LHCN-M2 (cell line): ENCODE results near the gene DLX5. TPM values are rescaled to one million over a fixed set of nuclear protein-coding genes. Genes with fewer than 3 reads are reported as not detected.

Experiments
- DNase-seq: peaks from one replicate; pipeline ENCODE4 v3.0.0-alpha.2; 2012; ENCODE audit warnings: low read depth
- total RNA-seq: library from RNA; depleted of rRNA; stranded (reverse); fragments of >200 nt; gene quantifications from 2 replicates; pipeline ENCODE4 v1.2.3, GENCODE V29; 2014; rRNA removed

The DLX5 gene
- total RNA-seq, 1 experiment from 2014 or later, result not detected

DNA sequence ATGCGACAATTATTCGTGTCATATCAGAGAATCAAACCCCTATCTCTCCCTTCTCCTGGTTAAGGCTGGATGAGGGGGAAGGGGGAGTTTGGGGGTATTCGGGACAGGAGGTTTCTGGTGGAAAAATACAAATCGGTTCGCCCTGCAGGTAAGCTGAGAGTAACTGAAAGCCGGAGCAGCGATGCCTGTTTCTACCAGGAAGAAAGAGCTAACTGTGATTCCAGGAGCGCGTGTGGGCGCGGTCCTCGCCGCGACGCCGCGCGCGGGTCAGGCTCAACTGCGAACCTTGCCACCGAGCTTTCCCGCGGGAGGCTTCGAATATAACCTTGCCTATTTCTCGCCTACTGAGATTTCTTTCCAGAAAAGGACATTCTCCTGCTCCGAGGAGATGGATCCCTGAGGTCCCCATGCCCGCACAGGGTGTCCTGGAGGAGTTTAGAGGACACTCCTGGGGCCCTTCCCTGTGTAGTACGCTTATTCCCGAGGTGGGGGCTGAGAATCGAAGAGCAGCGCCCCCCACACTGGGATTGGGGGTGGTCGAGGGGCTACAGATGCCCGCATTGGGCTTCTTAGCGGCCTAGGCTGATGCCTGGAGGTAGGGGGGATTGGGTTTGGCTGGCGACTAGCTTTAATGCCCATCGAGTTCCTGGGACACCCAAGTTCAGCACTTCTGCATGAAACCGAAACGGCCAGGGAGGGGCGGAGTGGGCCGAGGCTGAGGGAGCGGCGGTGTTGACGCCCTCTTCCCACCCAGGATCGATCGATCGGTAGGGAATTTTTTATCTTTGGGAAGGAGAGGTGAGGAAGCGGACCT, 32.2 kb downstream of the DLX5 start:
- no peak for DNase-seq

DNA sequence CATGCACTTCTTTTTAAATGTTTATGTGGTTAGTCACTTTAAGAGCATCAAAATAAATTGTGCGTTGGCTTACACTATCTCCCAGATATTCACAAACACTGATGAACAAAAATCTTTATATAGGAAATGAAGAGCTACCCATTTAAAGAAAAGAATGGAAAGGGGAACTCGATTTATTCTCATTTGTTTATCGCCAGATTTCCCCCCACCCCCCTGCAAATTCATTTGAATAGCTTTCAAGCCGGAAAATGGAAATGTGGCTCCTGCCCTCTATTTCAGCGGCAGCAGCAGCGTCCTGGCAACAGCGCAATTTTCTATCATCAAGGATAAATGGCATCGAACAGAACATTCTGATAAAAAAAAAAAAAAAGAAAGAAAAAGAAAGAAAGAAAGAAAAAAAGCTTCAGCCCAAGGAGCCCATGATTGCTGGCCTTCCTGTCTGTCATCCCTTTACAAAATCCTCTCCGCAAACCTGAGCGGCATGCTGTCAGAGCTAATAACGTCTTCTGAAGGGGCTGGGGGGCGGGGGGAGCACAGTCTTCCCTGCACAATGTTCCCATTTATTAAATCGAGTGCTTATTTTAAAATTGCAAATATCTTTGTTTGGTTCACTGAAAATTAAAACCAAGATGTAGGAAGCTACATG, 33.0 kb downstream of the DLX5 start:
- no peak for DNase-seq

DNA sequence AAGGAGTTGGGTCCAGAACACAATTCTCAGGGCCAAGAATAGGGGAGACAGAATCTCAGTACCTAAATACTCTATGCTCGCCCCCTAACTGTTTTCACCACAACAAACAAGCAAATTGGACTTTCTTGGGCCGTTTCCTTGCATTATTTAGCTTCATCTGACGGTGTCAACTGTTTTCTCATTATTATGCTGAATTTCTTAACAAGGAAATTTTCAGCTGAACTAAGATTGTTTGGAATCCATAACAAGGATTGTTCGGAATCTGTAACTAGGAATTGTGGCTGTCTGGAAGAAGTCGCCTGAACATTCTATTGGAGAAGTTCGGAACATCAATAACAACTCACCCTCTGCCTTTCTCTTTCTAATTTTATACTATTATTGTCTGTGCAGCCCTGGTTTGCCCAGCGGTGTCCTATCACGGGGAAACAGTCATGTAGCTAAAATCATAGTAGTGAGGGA, 34.7 kb downstream of the DLX5 start:
- DNase-seq, result no peak

DNA sequence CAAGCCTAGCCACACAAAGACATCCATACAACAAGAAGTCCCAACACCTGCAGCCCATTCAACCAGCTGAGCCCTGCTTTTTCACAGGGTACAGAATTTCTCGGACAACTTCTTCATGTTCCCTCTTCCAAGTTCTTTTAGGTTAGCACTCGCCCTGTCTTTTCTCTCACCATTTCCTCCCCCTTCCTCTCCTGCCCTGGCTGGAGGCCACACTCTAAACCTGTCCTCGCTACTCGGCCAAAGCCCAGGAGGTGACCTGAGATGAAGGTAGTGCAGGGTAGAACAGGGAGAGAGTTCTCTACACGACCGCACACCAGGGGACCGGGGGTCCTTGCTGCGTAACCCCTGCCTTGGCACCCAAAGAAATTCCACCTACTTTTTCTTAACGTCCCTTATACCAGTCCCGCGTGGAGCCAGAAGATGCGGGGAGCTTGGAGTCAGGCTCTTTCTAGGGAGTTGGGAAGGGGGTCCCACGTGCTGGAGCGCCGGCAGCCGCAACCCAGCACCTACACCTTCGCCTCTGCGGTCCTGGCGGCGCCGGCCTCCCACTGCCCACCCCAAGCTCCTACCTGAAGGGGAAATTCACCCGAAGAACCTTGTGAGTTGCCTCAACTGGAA, 35.3 kb downstream of the DLX5 start:
- no peak for DNase-seq

DNA sequence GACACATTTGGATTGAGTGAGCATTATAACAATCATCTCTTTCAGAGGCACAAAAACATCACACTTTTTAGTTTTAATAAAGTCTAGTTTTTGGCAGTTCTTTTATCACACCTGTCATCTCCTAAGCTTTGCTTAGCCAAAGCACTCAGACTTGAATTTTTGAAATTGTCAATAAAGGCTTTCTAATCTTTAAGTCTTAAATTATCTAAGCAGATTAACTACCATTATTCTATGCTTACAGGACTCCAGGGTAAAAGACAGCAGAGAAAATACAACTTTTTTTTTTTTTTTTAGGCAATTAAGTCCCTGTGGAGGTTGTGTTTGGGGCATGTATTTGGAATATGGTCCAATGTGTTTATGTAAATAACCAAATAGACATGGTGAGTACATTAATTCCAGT, 36.9 kb downstream of the DLX5 start:
- no peak for DNase-seq

DNA sequence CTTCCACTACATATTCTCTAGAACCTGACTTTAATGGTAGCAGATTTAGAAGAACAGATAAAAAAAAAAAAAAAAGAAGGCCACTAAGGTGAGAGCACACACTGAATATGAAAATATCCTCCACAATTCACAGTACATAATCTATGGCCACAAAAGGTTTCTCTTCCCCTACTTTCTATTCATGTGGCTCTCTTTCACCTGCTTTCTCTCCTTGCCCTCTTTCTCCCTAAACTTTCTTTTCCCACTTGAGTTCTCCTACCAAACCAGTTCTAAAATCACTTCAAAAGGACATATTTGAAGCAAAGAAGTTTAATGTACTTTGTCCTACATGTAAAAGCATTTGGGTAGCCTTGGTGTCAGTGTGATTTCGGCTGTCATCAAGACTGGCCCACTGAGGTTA, 37.7 kb downstream of the DLX5 start:
- DNase-seq, result no peak

DNA sequence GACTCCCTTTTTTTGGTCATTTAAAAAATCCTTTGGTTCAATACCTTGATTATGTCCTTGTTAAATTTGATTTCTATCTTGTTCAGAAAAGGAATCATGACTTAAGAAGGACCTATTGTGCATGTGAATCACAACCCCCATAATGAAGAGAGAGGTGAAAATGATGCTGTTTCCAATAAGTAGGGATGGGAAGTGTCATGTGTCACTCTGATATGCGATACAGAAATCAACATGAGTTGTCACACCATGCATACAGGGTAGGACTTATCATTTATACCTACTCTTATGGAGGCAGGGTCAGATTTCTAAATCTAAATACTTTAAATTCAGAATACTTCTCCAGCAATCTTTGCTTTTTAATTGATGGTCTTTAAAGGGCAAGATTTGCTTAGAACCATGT, 38.6 kb downstream of the DLX5 start:
- DNase-seq, result no peak

DNA sequence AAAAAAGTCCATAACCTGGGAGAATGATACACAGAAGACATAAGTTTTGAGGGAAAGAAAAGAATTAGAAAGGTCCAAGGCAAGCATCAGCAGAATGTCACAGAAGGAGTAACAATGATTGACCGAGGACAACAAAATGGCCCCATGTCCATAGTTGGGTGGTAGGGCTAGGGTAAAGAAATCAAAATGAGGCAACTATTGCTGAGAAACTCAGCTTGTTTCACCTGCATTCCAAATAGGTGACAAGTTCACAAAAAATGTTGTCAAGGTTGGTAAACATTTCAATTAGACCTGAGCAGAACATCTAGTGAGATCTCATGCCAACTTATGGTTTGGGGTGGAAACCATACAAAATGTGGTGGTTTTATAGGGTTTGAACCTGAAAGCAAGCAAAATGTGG, 42.0 kb downstream of the DLX5 start:
- no peak for DNase-seq

DNA sequence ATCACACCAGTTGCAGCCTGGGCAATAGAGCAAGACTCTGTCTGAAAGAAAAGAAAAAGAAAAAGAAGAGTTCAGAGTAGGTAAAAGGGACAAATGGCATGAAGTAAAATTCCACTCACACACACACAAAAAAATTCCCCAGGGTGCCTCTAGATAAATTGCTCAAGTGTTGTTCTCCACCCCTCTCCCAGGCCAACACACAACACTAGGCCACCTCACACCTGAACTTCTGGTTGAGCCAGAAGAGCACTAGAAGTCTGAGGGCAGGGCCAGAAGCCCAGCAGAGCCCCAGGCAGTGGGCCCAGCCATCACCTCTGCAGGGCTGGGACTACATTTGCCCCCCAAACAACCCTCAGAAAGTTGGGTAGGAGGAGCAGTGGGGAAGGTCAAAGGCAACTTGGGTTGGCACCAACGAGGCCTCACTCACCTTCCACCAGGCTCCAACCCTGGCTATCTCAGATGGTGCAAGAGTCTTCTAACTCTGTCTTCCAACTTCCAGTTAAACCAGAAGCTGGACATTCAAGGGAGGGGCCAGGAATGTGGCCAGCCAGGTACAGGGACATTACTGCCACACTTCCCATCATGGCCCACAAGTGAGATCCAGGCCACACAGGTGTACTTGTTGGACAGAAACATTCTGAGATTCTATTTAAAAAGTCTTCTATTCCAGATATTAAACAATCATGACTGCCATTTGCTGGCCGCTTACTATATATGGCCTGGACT, 44.9 kb downstream of the DLX5 start:
- no peak for DNase-seq

DNA sequence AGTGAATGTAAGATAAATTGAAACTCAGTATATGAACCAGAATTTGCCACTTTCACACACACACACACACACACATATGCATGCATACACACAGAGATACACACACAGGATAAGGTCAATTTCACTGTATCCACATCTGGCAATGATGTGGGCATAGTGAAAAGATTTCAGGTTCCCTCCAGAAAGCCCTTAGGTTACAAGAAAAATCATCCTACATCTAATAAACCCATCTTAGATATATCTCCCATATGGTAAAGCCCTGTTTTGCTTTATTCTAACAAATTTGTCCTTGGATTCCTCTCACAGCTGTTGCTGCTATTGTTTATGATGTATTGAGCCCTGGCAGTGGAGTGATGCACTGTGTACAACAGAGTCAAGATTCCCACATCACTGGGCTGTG, 47.2 kb downstream of the DLX5 start:
- DNase-seq, result no peak

DNA sequence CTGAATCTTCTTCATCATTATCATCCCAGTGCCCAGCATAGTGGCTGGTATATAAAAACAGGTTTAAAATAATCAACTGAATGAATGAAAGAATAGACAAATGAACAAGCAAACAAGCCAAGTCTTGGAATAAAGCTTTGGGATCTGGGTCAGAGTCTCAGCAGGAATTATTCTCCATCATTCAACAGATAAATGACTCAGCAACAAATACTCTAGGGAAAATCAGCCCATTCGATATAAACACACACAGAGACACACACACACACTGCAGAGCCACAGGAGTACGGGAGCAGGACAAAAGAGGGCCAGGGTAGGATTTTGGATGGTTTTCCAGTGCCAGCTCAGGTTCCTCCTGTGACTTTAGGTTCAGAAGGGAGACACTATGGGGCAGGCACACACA, 48.5 kb downstream of the DLX5 start:
- DNase-seq, result no peak

DNA sequence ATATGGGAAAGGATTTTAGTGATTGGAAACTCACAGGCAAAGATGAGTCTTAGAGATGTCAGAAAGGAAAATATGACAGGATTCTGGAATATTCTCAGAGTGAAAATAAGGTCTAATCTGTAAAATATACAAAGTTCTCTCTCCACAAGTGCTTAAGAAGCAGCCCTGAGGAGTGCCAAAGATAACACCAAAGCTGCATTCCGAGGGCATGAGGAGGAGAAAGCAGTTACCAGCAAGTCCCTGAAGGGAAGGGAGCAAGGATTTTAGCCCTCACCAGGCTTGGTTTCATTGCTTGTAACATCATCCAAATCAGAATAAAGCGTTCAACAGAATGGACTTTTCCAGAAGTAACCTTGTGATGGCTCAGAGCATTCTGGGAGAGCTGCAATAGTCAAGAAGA, 50.6 kb downstream of the DLX5 start:
- DNase-seq, result peak; percentile 79

DNA sequence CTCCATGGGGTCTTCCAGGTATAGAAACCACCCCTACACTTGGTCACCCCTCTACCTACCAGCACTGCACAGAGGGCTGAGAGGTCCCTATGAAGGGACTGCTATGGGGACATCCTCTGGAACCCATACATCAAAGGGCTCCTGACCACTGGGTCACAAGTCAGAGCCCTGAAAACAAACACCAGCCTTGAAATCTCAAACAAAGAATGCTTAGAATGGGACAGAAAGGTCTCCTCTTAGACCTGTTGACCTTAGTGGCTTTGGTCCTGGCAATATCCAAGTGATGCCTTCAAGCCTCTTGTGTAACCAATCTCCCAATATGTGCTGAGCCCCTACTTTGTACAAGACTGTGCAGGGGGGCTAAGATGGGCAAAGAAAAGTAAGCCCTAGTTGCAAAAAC, 53.9 kb downstream of the DLX5 start:
- no peak for DNase-seq

Other genes with a start within 250 kb of the DLX5 start
- 0.06 TPM in 1 of 2 replicates, not detected in the other for gene DLX6, start 19.3 kb downstream of the DLX5 start, total RNA-seq
- 23.0 and 34.6 TPM in 2 replicates for gene SDHAF3, start 92.9 kb upstream of the DLX5 start, total RNA-seq